ENCODE measurements around the gene IRAK4.

DNA sequence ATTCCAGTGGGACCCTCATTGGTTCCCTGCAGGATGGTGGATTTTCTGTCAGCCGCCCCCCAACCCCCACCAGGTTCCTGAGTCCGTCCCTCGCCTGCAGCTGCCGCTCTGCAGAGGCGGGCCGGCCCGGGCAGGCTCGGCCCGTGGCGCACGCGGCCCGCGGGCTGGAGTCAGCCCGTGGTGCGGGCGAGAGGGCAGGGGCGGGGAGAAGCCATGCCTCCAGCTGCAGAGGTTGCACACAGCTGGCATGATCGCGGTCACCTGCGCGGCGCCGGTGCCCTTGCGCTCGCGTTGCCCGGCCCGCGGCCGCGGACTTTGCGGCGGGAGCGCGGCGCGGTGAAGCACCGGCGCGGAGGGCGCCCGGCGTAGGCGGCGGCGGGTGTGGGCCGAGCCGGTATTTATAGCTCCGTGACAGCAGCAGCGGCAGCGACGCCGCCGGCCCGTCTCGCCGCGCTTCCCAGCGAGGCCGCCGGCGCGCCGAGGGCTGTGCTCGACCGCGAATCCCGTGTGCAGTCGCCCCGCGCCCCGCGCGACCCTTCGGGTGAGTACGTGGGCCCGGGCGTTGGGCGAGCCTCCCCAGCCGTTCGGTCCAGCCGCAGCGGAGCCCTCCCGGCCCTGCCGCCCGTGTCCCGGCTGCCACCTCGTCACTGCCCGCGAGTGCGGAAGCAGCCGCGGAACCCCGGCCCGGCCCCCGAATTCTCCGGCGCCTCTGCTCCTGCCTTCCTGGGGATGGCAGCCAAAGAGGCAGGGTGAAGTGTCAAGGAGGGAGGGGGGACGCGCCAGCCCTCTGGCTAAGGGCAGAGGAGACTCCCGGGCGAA lies 77.1 kb downstream of the IRAK4 start, which contains the start of gene TMEM117:
- no peak for TF ChIP-seq GATA2 (IDR thresholded peaks at IDR 0.05; ENCODE audit: insufficient read depth, insufficient read length, low read depth, low read length)
- TF ChIP-seq CTCF (IDR thresholded peaks at IDR 0.05; ENCODE audit: extremely low read depth in 1 of 2, insufficient read depth in 1 of 2, low read depth in 1 of 2, low read length in 2 of 2), result no peak
- TF ChIP-seq FOS (IDR thresholded peaks at IDR 0.05; ENCODE audit: borderline replicate concordance, insufficient read depth, low read length), result no peak
